GM23338 (cell line): ENCODE data around the gene DGKD. TPM values are rescaled to one million over a fixed set of nuclear protein-coding genes. Genes with fewer than 3 reads are reported as not detected.
A peak's percentile ranks its signal among the peaks of the same experiment; 100 is the strongest.

Experiments
- ATAC-seq: fragments of 200-7000 bp; cut with Tn5 transposase; 3 replicates; pipeline ENCODE4 v1.9.1; 2020
- DNase-seq: peaks from one replicate; pipeline ENCODE4 v3.0.0-alpha.2; 2015; ENCODE audit warnings: low spot score
- H2AFZ ChIP-seq: fragments of 200-600 bp; sonication (generic); 2 replicates; pipeline ENCODE4 v1.8.0; 2016; ENCODE audit warnings: antibody characterized with exemption, mild to moderate bottlenecking, moderate library complexity
- H3F3A ChIP-seq: fragments of 200-600 bp; sonication (generic); replicated peaks from 2 replicates; pipeline ENCODE4 v1.8.0; 2017; ENCODE audit warnings: antibody characterized with exemption, mixed run types, low read depth
- H3K27ac ChIP-seq: fragments of 200-600 bp; sonication (generic); 2 replicates; pipeline ENCODE4 v1.6.1; 2016; ENCODE audit warnings: low read depth
- H3K27me3 ChIP-seq: fragments of 200-600 bp; sonication (generic); 2 replicates; pipeline ENCODE4 v1.8.0; 2016; ENCODE audit warnings: mild to moderate bottlenecking, mixed run types, moderate library complexity; ENCODE audit not compliant: insufficient read depth
- H3K36me3 ChIP-seq: fragments of 200-600 bp; sonication (generic); 2 replicates; pipeline ENCODE4 v1.8.0; 2016; ENCODE audit warnings: mild to moderate bottlenecking; ENCODE audit not compliant: insufficient read depth
- H3K4me1 ChIP-seq: fragments of 200-600 bp; sonication (generic); 2 replicates; pipeline ENCODE4 v1.8.0; 2016; ENCODE audit warnings: mild to moderate bottlenecking, moderate library complexity; ENCODE audit not compliant: insufficient read depth
- H3K4me2 ChIP-seq: fragments of 200-600 bp; sonication (generic); 2 replicates; pipeline ENCODE4 v1.7.1; 2017; ENCODE audit warnings: mixed run types
- H3K4me3 ChIP-seq: fragments of 200-600 bp; sonication (generic); 2 replicates; pipeline ENCODE4 v1.6.1; 2016; ENCODE audit warnings: mixed run types
- H3K79me2 ChIP-seq: fragments of 200-600 bp; sonication (generic); replicated peaks from 2 replicates; pipeline ENCODE4 v1.8.0; 2017; ENCODE audit warnings: mild to moderate bottlenecking; ENCODE audit not compliant: insufficient read depth
- H3K9me2 ChIP-seq: fragments of 200-600 bp; sonication (generic); 2 replicates; pipeline ENCODE4 v1.8.0; 2017; ENCODE audit not compliant: insufficient read depth
- H4K20me1 ChIP-seq: fragments of 200-600 bp; sonication (generic); replicated peaks from 2 replicates; pipeline ENCODE4 v1.8.0; 2017; ENCODE audit warnings: mild to moderate bottlenecking; ENCODE audit not compliant: insufficient read depth
- H3K27ac Mint-ChIP-seq: 2 replicates; pipeline ENCODE4 v1.8.0; 2020; ENCODE audit warnings: inconsistent platforms, mild to moderate bottlenecking, moderate library complexity, mixed read lengths
- H3K27me3 Mint-ChIP-seq: 3 replicates; pipeline ENCODE4 v1.8.0; 2022; ENCODE audit warnings: low read depth, mild to moderate bottlenecking, moderate library complexity, mixed read lengths, inconsistent platforms; ENCODE audit not compliant: insufficient read depth, poor library complexity
- H3K36me3 Mint-ChIP-seq: 3 replicates; pipeline ENCODE4 v1.8.0; 2021; ENCODE audit warnings: low read depth, mild to moderate bottlenecking, inconsistent platforms, moderate library complexity, mixed read lengths
- H3K4me1 Mint-ChIP-seq: 3 replicates; pipeline ENCODE4 v1.8.0; 2020; ENCODE audit warnings: mild to moderate bottlenecking, inconsistent platforms, mixed read lengths
- H3K4me3 Mint-ChIP-seq: 3 replicates; pipeline ENCODE4 v1.8.0; 2021; ENCODE audit warnings: moderate library complexity, mild to moderate bottlenecking, inconsistent platforms, mixed read lengths
- H3K9me3 Mint-ChIP-seq: 3 replicates; pipeline ENCODE4 v1.8.0; 2020; ENCODE audit warnings: moderate library complexity, mild to moderate bottlenecking, inconsistent platforms, mixed read lengths
- CREB1 ChIP-seq: fragments of 250-450 bp; sonication (Bioruptor Pico); IDR thresholded peaks from 2 replicates; pipeline ENCODE4 v1.5.0; 2020; ENCODE audit warnings: low read depth, mild to moderate bottlenecking, moderate library complexity
- CTCF ChIP-seq, 2 experiments: fragments of 200-600 bp in 1 of 2; sonication (generic) in 1 of 2; conservative IDR thresholded peaks; 2 replicates each; pipeline versions ENCODE4 v1.5.1 to v1.6.1; 2016 to 2017; ENCODE audit warnings: antibody characterized with exemption in 2 of 2, low read depth in 2 of 2, mild to moderate bottlenecking in 2 of 2, moderate library complexity in 1 of 2
- EZH2 ChIP-seq: fragments of 200-600 bp; sonication (generic); IDR thresholded peaks from one replicate; pipeline ENCODE4 v1.8.0; 2017; ENCODE audit warnings: antibody characterized with exemption, mild to moderate bottlenecking, low read depth; ENCODE audit not compliant: unreplicated experiment
- EZH2phosphoT487 ChIP-seq: fragments of 200-600 bp; sonication (generic); IDR thresholded peaks from one replicate; pipeline ENCODE4 v1.8.1; 2018; ENCODE audit warnings: antibody characterized with exemption; ENCODE audit not compliant: unreplicated experiment
- JUNB ChIP-seq: IDR thresholded peaks from one replicate; pipeline ENCODE4 v1.6.1; 2016; ENCODE audit warnings: antibody characterized with exemption; ENCODE audit not compliant: unreplicated experiment
- NANOG ChIP-seq: IDR thresholded peaks from 2 replicates; pipeline ENCODE4 v1.6.1; 2016; ENCODE audit warnings: antibody characterized with exemption, borderline replicate concordance
- POLR2AphosphoS5 ChIP-seq: IDR thresholded peaks from 2 replicates; pipeline ENCODE4 v1.6.1; 2016; ENCODE audit warnings: antibody characterized with exemption, low read depth
- REST ChIP-seq: IDR thresholded peaks from one replicate; pipeline ENCODE4 v1.6.1; 2018; ENCODE audit warnings: antibody characterized with exemption; ENCODE audit not compliant: unreplicated experiment
- STAT1 ChIP-seq: IDR thresholded peaks from one replicate; pipeline ENCODE4 v1.6.1; 2016; ENCODE audit warnings: antibody characterized with exemption; ENCODE audit not compliant: unreplicated experiment
- ZNF114 ChIP-seq: fragments of 250-450 bp; sonication (Bioruptor Pico); IDR thresholded peaks from 2 replicates; pipeline ENCODE4 v1.5.0; 2020; ENCODE audit warnings: mild to moderate bottlenecking, moderate library complexity
- ZNF331 ChIP-seq: fragments of 250-450 bp; sonication (Bioruptor Pico); IDR thresholded peaks from 2 replicates; pipeline ENCODE4 v1.5.0; 2020; ENCODE audit warnings: low read depth, mild to moderate bottlenecking, moderate library complexity
- ZNF462 ChIP-seq: fragments of 250-450 bp; sonication (Bioruptor Pico); IDR thresholded peaks from 2 replicates; pipeline ENCODE4 v1.5.0; 2020; ENCODE audit warnings: mild to moderate bottlenecking, moderate library complexity
- polyA plus RNA-seq: library from polyadenylated mRNA; unstranded; fragments of >200 nt; fragmentation: Nextera tagmentation; extraction: Ambion mirVana; gene quantifications from 2 replicates; pipeline ENCODE4 v1.2.1, GENCODE V29; 2016
- total RNA-seq: library from RNA; depleted of rRNA; stranded (reverse); fragments of >200 nt; shearing (Covaris generic); gene quantifications from 2 replicates; pipeline ENCODE4 v1.2.3, GENCODE V29; 2014

DGKD gene
- total and polyA plus RNA-seq, 2 experiments from 2014 or later, result 11.1 to 23.4 TPM

GRCh38 chr2:233421091-233421816 is 67.0 kb downstream of the DGKD start (continued):
- TF ChIP-seq CREB1 (CRISPR knock-in tag) (no peak), STAT1 (no peak), POLR2AphosphoS5 (no peak), CTCF (conservative IDR thresholded peaks at IDR 0.05; ENCODE audit: low read depth in 2 of 2) (no peak)

- no peaks in the 10 kb centered on the region for H3K27me3 ChIP-seq
- TF ChIP-seq ZNF331 (no peak), EZH2 (no peak), EZH2phosphoT487 (no peak), NANOG (no peak), ZNF462 (CRISPR knock-in tag) (no peak), REST (no peak), POLR2AphosphoS5 (no peak), CREB1 (CRISPR knock-in tag) (no peak), STAT1 (no peak), ZNF114 (no peak), JUNB (no peak)
Measured at GRCh38 chr2:233422050-233422639, 67.9 kb downstream of the DGKD start.

More at GRCh38 chr2:233422050-233422639, 67.9 kb downstream of the DGKD start:
- Mint-ChIP-seq H3K27me3 (peaks cover 7% of the 10 kb centered on the region), H3K4me1 (peaks cover 43% of the 10 kb centered on the region), H3K9me3 (no peaks in the 10 kb centered on the region), H3K36me3 (peaks cover 7% of the 10 kb centered on the region; the same call in 1 of the 3 replicates), H3K27ac (peak overlapping the region; percentile 15; the same call in 1 of the 2 replicates), H3K4me3 (no peak overlapping the region)
- peaks cover 33% of the 10 kb centered on the region for H3K79me2 ChIP-seq
- no peak overlapping the region for H3K27ac ChIP-seq
- H2AFZ ChIP-seq, result no peak overlapping the region
- H4K20me1 ChIP-seq, result peaks cover 5% of the 10 kb centered on the region
- H3K36me3 ChIP-seq, result no peaks in the 10 kb centered on the region
- H3K9me2 ChIP-seq, result no peaks in the 10 kb centered on the region
- no peaks in the 10 kb centered on the region for H3F3A ChIP-seq
- no peak for ATAC-seq
- H3K4me3 ChIP-seq, result no peak overlapping the region
- no peak overlapping the region for H3K4me2 ChIP-seq
- DNase-seq, result no peak
- peaks cover 17% of the 10 kb centered on the region for H3K4me1 ChIP-seq
